Measurements from ENCODE around the gene RIT2. TPM values are rescaled to one million over a fixed set of nuclear protein-coding genes. Genes with fewer than 3 reads are reported as not detected.
A peak's percentile ranks its signal among the peaks of the same experiment; 100 is the strongest.

Gene RIT2
- total and polyA plus RNA-seq, 2 of the 4 experiments (the other 2 are of a cell fraction), result not detected

DNA sequence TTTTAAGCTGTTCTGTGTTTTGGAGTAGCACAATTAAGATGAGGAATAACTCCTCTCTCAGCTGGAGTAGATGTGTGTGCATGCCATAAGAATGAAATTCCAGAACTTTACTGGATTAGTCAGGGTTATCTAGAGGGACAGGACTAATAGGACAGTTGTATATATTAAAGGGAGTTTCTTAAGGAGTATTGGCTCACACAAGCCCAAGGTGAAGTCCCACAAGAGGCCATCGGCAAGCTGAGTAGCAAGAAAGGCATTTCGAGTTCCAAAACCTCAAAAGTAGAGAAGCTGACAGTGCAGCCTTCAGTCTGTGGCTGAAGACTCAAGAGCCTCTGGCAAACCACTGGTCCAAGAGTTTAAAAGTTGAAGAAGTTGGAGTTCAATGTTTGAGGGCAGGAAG is 113.7 kb downstream of the RIT2 start:
- intact Hi-C loops (cut with micrococcal nuclease), result no loop called here
- peak; percentile 0 for DNase-seq

More for the DNA sequence above, 113.7 kb downstream of the RIT2 start:
- dilution Hi-C loops (cut with HindIII; ENCODE audit: low sequenced_read_pairs, unreplicated experiment), result no loop called here
- BruUV-seq (replicated peaks), result no TSS peak
- Histone ChIP-seq H3K23ac (ENCODE audit: low read depth, low read length) (no peak overlapping the region), H3K4me1 (ENCODE audit: control insufficient read depth, insufficient read depth, low read length) (no peaks in the 10 kb centered on the region), H2AFZ (replicated peaks; ENCODE audit: low read length, poor library complexity) (no peak overlapping the region), H3K27ac (ENCODE audit: insufficient read depth, low read length) (no peak overlapping the region), H2BK20ac (ENCODE audit: low read depth, low read length) (no peak overlapping the region), H3K9me3 (ENCODE audit: control insufficient read depth, insufficient read depth, low read length) (no peaks in the 10 kb centered on the region; the same call in 1 of the 2 replicates), H4K8ac (ENCODE audit: low read depth in 2 of 2, low read length in 2 of 2) (no peak overlapping the region), H2BK5ac (ENCODE audit: low read depth, low read length, poor library complexity, severe bottlenecking) (no peak overlapping the region), H3K9me1 (ENCODE audit: insufficient read depth, low read length) (no peaks in the 10 kb centered on the region), H3K18ac (ENCODE audit: low read depth, low read length) (no peak overlapping the region), H3K14ac (replicated peaks; ENCODE audit: low read depth, low read length) (no peak overlapping the region), H2AK5ac (ENCODE audit: low read depth, low read length) (no peak overlapping the region), H3K4ac (ENCODE audit: low read depth, low read length) (no peak overlapping the region), H3K56ac (ENCODE audit: extremely low read depth, insufficient read depth, low read length) (no peak overlapping the region), H3K27me3 (ENCODE audit: control insufficient read depth, insufficient read depth, low read length) (no peaks in the 10 kb centered on the region), H2BK120ac (ENCODE audit: low read depth, low read length) (no peak overlapping the region), H3K4me3 (ENCODE audit: insufficient read depth, low read depth, low read length) (no peak overlapping the region), H2AK9ac (replicated peaks; ENCODE audit: low read depth, low read length, poor library complexity) (no peak overlapping the region), H4K91ac (ENCODE audit: insufficient read depth, low read depth, low read length) (no peak overlapping the region), H3K9ac (ENCODE audit: low read depth, low read length) (no peak overlapping the region), H3K36me3 (ENCODE audit: control insufficient read depth, insufficient read depth, low read length) (no peaks in the 10 kb centered on the region), H4K20me1 (ENCODE audit: insufficient read depth, low read length) (no peaks in the 10 kb centered on the region), H4K5ac (ENCODE audit: low read depth, low read length) (no peak overlapping the region), H3K79me1 (ENCODE audit: low read depth in 1 of 2, low read length in 2 of 2) (no peaks in the 10 kb centered on the region), H2BK15ac (ENCODE audit: low read depth, low read length) (no peak overlapping the region), H3K4me2 (ENCODE audit: low read depth, low read length) (no peak overlapping the region)
- TF ChIP-seq CEBPB (IDR thresholded peaks at IDR 0.05; ENCODE audit: low read depth, low read length), result no peak
- TF ChIP-seq BHLHE40 (IDR thresholded peaks at IDR 0.05; ENCODE audit: low read depth, low read length), result no peak
- TF ChIP-seq, protein P1, sequence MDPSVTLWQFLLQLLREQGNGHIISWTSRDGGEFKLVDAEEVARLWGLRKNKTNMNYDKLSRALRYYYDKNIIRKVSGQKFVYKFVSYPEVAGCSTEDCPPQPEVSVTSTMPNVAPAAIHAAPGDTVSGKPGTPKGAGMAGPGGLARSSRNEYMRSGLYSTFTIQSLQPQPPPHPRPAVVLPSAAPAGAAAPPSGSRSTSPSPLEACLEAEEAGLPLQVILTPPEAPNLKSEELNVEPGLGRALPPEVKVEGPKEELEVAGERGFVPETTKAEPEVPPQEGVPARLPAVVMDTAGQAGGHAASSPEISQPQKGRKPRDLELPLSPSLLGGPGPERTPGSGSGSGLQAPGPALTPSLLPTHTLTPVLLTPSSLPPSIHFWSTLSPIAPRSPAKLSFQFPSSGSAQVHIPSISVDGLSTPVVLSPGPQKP (IDR thresholded peaks at IDR 0.05; ENCODE audit: borderline replicate concordance, low read depth, low read length), result no peak
- no peak for TF ChIP-seq SMC3 (IDR thresholded peaks at IDR 0.05; ENCODE audit: low read depth, low read length)
- TF ChIP-seq FOS (IDR thresholded peaks at IDR 0.05; ENCODE audit: low read depth, low read length), result no peak
- TF ChIP-seq, protein P2, sequence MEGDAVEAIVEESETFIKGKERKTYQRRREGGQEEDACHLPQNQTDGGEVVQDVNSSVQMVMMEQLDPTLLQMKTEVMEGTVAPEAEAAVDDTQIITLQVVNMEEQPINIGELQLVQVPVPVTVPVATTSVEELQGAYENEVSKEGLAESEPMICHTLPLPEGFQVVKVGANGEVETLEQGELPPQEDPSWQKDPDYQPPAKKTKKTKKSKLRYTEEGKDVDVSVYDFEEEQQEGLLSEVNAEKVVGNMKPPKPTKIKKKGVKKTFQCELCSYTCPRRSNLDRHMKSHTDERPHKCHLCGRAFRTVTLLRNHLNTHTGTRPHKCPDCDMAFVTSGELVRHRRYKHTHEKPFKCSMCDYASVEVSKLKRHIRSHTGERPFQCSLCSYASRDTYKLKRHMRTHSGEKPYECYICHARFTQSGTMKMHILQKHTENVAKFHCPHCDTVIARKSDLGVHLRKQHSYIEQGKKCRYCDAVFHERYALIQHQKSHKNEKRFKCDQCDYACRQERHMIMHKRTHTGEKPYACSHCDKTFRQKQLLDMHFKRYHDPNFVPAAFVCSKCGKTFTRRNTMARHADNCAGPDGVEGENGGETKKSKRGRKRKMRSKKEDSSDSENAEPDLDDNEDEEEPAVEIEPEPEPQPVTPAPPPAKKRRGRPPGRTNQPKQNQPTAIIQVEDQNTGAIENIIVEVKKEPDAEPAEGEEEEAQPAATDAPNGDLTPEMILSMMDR (conservative IDR thresholded peaks at IDR 0.05; ENCODE audit: low read depth, low read length), result no peak
- TF ChIP-seq MXI1 (IDR thresholded peaks at IDR 0.05; ENCODE audit: borderline replicate concordance, low read depth, low read length), result no peak
- TF ChIP-seq MAFK (IDR thresholded peaks at IDR 0.05; ENCODE audit: low read depth, low read length), result no peak
- TF ChIP-seq, protein P3, sequence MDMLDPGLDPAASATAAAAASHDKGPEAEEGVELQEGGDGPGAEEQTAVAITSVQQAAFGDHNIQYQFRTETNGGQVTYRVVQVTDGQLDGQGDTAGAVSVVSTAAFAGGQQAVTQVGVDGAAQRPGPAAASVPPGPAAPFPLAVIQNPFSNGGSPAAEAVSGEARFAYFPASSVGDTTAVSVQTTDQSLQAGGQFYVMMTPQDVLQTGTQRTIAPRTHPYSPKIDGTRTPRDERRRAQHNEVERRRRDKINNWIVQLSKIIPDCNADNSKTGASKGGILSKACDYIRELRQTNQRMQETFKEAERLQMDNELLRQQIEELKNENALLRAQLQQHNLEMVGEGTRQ (IDR thresholded peaks at IDR 0.05; ENCODE audit: low read depth, low read length), result no peak
- TF ChIP-seq RFX5 (IDR thresholded peaks at IDR 0.05; ENCODE audit: low read depth, low read length), result no peak
- no peak for TF ChIP-seq RAD21 (IDR thresholded peaks at IDR 0.05; ENCODE audit: low read length)
- TF ChIP-seq RCOR1 (IDR thresholded peaks at IDR 0.05; ENCODE audit: insufficient replicate concordance, low read length), result no peak
- no peak for TF ChIP-seq CHD1 (IDR thresholded peaks at IDR 0.05; ENCODE audit: low read depth, low read length)
- no peak for TF ChIP-seq MAZ (IDR thresholded peaks at IDR 0.05; ENCODE audit: borderline replicate concordance, low read depth, low read length)
- no CpG with 5 or more reads among the region's 2 CpGs for WGBS, 2 experiments (ENCODE audit: extremely low coverage in 2 of 2, insufficient read length in 1 of 2)
- ChIA-PET POLR2A (ENCODE audit: unreplicated experiment) (no interaction called here), CTCF (interaction anchor here (0.6 kb wide), 1 partner anchor 925 kb away, joined by 3 read pairs; no protein-coding TSS in a partner anchor)
- in situ Hi-C loops (cut with MboI; ENCODE audit: low sequenced_read_pairs), result no loop called here
- no peak for ATAC-seq (ENCODE audit: low read depth)
